Lung (tissue), 12 donors: ENCODE data around the gene PCSK5. TPM values are rescaled to one million over a fixed set of nuclear protein-coding genes. Genes with fewer than 3 reads are reported as not detected.
"Not testable (repeated sequence)": the region's sequence is repeated elsewhere in the genome, so short reads cannot be mapped to it uniquely, and the experiment has no call there.

Experiments used
- ATAC-seq: fragments of 200-7000 bp; cut with Tn5 transposase; one replicate; pipeline ENCODE4 v1.9.1; 2020; ENCODE audit warnings: moderate number of reproducible peaks; ENCODE audit not compliant: insufficient read depth, low FRiP score
- DNase-seq, 3 donors: peaks; one replicate each; pipeline ENCODE4 v3.0.0-alpha.2; 2013 to 2017
- H3K27ac ChIP-seq, 2 donors: one replicate each; pipeline ENCODE4 v1.5.1; 2013; ENCODE audit warnings: mild to moderate bottlenecking in 2 of 2, moderate library complexity in 2 of 2, control low read depth in 1 of 2, inconsistent platforms in 1 of 2, low read depth in 1 of 2, low read length in 1 of 2
- H3K27me3 ChIP-seq, 3 donors: one replicate each; pipeline ENCODE4 v1.5.1; 2013; ENCODE audit warnings: low read length in 2 of 3; ENCODE audit not compliant: control insufficient read depth in 3 of 3, insufficient read depth in 3 of 3
- H3K36me3 ChIP-seq, 4 donors: one replicate each; pipeline ENCODE4 v1.5.1; 2013; ENCODE audit warnings: low read length in 4 of 4, mild to moderate bottlenecking in 1 of 4, moderate library complexity in 1 of 4; ENCODE audit not compliant: control insufficient read depth in 4 of 4, insufficient read depth in 4 of 4
- H3K4me1 ChIP-seq, 5 donors: one replicate each; pipeline ENCODE4 v1.5.1; 2013; ENCODE audit warnings: low read length in 5 of 5, mild to moderate bottlenecking in 2 of 5, moderate library complexity in 1 of 5; ENCODE audit not compliant: control insufficient read depth in 5 of 5, insufficient read depth in 5 of 5
- H3K4me3 ChIP-seq: one replicate; pipeline ENCODE4 v1.5.1; 2013; ENCODE audit warnings: mild to moderate bottlenecking, control low read depth, moderate library complexity
- H3K9ac ChIP-seq, 2 donors: one replicate each; pipeline ENCODE4 v1.5.1; 2013; ENCODE audit warnings: low read length in 2 of 2, control low read depth in 1 of 2; ENCODE audit not compliant: insufficient read depth in 1 of 2
- H3K9me3 ChIP-seq, 4 donors: one replicate each; pipeline ENCODE4 v1.5.1; 2013; ENCODE audit warnings: low read length in 3 of 4, mild to moderate bottlenecking in 1 of 4, moderate library complexity in 1 of 4; ENCODE audit not compliant: control insufficient read depth in 4 of 4, insufficient read depth in 3 of 4
- CTCF ChIP-seq: IDR thresholded peaks from 2 replicates; pipeline ENCODE4 v1.5.1; 2012; ENCODE audit warnings: mild to moderate bottlenecking; ENCODE audit errors: control extremely low read depth, extremely low read depth
- WGBS, 2 donors: extraction: QIAGEN DNeasy Blood & Tissue Kit; methylation state at CpG; one replicate each; pipeline ENCODE4 v1.1.7; 2013; 5-methylcytosine and 5-hydroxymethylcytosine counted together
- polyA plus RNA-seq, 2 donors: library from polyadenylated mRNA; stranded (reverse); fragments of 200-250 nt; gene quantifications; one replicate each; pipeline ENCODE4 v1.2.1, GENCODE V29; 2013
- total RNA-seq, 2 donors: library from RNA; depleted of rRNA in 1 of 2; stranded (reverse); fragments of >200 nt in 1 of 2; gene quantifications; one replicate each; pipeline ENCODE4 v1.2.1, GENCODE V29; 2014 to 2021
- donor health status: control.
- donor health status: control.
- donor health status: Bipolar disorder and iron deficiency.
- donor health status: healthy.
- donor health status: DM: yes; HTN: yes; CAD: no.

Gene PCSK5
- total and polyA plus RNA-seq, 4 donors: 1.9 to 28.2 (median 13.6) TPM

GRCh38 chr9:76316069-76316468 lies 425.6 kb downstream of the PCSK5 start:
- 95 to 100% methylated on average over 2 of the region's 2 CpGs for WGBS, 2 donors
- no peaks in the 10 kb centered on the region for H3K4me1 ChIP-seq

GRCh38 chr9:76319466-76319865 lies 429.0 kb downstream of the PCSK5 start:
- not testable (repeated sequence) for H3K9me3 ChIP-seq, H3K4me3 ChIP-seq, ATAC-seq, H3K4me1 ChIP-seq, H3K9ac ChIP-seq, H3K27me3 ChIP-seq, H3K36me3 ChIP-seq, H3K27ac ChIP-seq
- 72 to 93% methylated on average over 13 of the region's 13 CpGs for WGBS, 2 donors
- DNase-seq: peak in 1 of 3 donors; percentile 32

More at GRCh38 chr9:76316069-76316468, 425.6 kb downstream of the PCSK5 start:
- Histone ChIP-seq H3K27ac (no peak overlapping the region), H3K9me3 (no peaks in the 10 kb centered on the region), H3K4me3 (no peak overlapping the region), H3K36me3 (no peaks in the 10 kb centered on the region), H3K9ac (no peak overlapping the region), H3K27me3 (no peaks in the 10 kb centered on the region)
- DNase-seq (no peak), ATAC-seq (no peak)
- no peak for TF ChIP-seq CTCF

GRCh38 chr9:76321195-76321828 lies 430.8 kb downstream of the PCSK5 start:
- DNase-seq (no peak), ATAC-seq (no peak)
- H3K4me1 ChIP-seq: no peaks in the 10 kb centered on the region
- no peaks in the 10 kb centered on the region for H3K27me3 ChIP-seq
- H3K9ac ChIP-seq: no peak overlapping the region
- WGBS, 2 donors: 40 to 61% methylated on average over 9 of the region's 9 CpGs
- H3K9me3 ChIP-seq: no peaks in the 10 kb centered on the region
- H3K27ac ChIP-seq: no peak overlapping the region
- TF ChIP-seq CTCF: no peak
- no peak overlapping the region for H3K4me3 ChIP-seq
- H3K36me3 ChIP-seq: no peaks in the 10 kb centered on the region

GRCh38 chr9:76322810-76323209 lies 432.3 kb downstream of the PCSK5 start:
- H3K4me1 ChIP-seq: no peaks in the 10 kb centered on the region
- ATAC-seq (no peak), DNase-seq (no peak)
- no peaks in the 10 kb centered on the region for H3K9me3 ChIP-seq
- no peaks in the 10 kb centered on the region for H3K36me3 ChIP-seq
- H3K4me3 ChIP-seq: no peak overlapping the region
- H3K27ac ChIP-seq: no peak overlapping the region
- H3K27me3 ChIP-seq: no peaks in the 10 kb centered on the region
- 68 to 70% methylated on average over 10 of the region's 10 CpGs for WGBS, 2 donors
- TF ChIP-seq CTCF: no peak
- H3K9ac ChIP-seq: no peak overlapping the region
